Erythroblast (primary cell): ENCODE results near the gene KRABD2.
"Not testable (repeated sequence)": the region's sequence is repeated elsewhere in the genome, so short reads cannot be mapped to it uniquely, and the experiment has no call there.

Source experiments
- DNase-seq, 2 experiments: peaks; one replicate each; lab custom pipeline; 2025; lab: John Stamatoyannopoulos, UW
- GATA1 ChIP-seq: IDR thresholded peaks from 2 replicates; pipeline ENCODE4 v1.6.1; 2011; ENCODE audit warnings: low read depth, mild to moderate bottlenecking, control low read depth, low read length, moderate library complexity
- POLR2A ChIP-seq: IDR thresholded peaks from 2 replicates; pipeline ENCODE4 v1.6.1; 2011; ENCODE audit warnings: mild to moderate bottlenecking, low read length

Gene KRABD2

DNA sequence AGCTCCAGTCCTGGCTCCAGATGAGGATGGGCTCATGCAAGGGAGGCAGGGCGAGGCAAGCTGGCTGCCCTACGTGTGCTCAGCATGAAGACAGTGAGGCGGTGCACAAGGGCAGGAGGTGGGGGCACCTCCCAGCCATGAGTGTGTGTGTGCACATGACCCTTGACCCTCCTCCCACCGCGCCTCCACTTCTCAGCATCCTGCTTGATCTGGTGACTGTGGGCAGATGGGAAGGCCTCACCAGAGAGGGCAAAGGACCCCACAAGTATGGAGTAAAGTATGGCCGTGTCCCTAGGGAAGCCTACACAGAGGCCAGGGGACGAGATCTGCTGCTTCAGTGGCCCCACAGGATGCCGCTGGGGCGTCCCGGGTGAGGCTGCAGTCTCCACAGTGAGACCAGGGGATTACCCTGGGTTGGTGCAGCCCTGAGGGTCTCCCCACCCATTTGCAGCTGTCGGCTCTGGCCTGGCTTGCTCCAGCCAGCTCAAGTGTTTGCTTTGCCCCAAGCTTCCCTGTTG lies 29.1 kb upstream of the KRABD2 start:
- TF ChIP-seq GATA1 (no peak), POLR2A (no peak)
- DNase-seq: no peak

DNA sequence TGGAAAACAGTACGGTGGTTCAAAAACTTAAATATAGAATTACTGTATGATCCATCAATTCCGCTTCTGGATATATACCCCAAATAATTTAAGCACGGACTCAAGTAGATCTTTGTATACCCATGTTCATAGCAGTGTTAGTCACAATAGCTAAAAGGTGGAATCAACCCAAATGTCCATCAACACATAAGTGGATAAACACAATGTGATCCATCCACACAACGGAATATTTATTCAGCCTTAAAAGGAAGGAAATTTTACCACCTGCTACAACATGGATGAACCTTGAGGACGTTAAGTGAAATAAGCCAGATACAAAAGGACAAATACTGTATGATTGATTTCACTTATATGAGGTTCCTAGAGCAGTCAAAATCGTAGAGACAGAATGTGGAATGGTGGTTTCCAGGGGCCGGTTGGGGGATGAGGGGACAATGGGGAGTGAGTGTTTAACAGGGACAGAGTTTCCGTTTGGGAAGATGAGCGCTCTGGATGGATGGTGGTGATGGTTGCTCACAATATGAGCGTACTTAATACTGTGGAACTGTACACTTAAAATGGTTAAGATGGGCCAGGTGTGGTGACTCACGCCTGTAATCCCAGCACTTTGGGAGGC lies 26.5 kb upstream of the KRABD2 start:
- DNase-seq: no peak
- TF ChIP-seq POLR2A: no peak
- no peak for TF ChIP-seq GATA1

DNA sequence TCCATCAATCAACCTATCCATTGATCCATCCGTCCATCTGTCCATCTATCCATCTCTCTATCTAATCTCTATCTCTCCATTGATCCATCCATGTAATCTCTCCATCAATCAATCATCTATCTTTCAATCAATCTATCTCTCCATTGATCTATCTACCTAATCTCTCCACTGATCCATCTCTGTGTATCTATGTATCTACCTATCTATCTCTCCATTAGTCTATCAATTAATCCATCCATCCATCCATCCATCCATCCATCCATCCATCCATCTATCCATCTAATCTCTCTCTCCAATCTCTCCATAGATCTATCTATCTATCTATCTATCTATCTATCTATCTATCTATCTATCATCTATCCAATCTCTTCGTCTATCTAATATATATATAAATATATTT lies 24.6 kb upstream of the KRABD2 start:
- no peak for DNase-seq
- TF ChIP-seq POLR2A: no peak
- TF ChIP-seq GATA1: no peak

DNA sequence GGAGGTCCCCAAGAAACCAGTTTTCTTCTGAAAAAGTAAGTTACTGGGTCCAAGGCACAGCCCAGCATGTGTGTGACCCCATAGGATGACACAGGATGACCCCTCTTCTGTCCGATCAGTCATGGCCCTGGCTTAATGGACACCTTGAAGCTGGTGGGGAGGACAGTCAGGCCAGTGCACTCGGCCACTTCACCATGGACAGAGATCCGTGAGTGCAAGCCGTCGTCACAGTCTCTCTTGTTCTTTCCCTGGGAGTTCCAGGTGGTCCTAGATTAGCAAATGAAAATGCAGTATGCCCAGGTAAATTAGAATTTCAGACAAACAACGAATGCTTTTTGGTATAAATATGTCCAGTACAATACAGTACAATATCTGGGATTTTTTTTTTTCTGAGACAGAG lies 22.5 kb upstream of the KRABD2 start:
- DNase-seq: no peak
- TF ChIP-seq GATA1: no peak
- TF ChIP-seq POLR2A: no peak

DNA sequence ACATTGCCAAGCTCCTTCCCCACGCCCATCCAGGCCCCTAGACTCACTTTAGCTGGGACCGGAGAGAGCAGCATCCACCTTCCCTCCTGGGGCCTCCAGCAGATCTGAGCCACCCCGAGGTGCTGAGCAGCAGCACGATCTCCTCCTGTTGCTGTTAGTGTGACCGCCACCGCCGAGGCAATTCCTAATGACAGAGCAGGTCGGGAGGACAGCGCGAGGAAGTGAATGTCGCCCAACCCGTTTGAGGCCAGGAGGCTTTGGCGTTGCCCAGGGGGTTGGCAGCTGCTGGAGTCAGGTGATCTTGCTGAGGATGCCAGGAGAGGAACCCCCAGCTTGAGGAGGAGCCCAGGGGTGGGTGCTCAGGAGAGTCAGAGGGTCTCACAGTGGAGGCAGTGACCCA lies 21.1 kb upstream of the KRABD2 start, which contains the start of gene RNF222:
Gene RNF222 (minus strand): TSS at position 192 of the 400 bp plus-strand sequence. CDS start 4,366 bp downstream, outside the sequence.
- DNase-seq: no peak
- TF ChIP-seq GATA1: no peak
- TF ChIP-seq POLR2A: no peak

DNA sequence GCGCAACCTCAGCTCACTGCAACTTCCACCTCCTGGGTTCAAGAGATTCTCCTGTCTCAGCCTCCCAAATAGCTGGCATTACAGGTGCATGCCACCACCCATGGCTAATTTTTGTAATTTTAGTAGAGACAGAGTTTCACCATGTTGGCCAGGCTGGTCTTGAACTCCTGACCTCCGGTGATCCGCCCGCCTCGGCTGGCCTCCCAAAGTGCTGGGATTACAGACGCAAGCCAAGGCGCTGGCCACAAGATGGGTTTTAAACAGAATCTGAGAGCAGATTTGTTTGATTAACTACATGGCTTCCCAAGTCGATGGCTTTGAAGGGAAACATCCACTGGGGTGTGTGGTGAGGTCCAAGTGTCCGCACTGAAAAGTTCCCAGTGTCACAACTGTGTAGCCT lies 18.0 kb upstream of the KRABD2 start:
- DNase-seq: not testable (repeated sequence)

DNA sequence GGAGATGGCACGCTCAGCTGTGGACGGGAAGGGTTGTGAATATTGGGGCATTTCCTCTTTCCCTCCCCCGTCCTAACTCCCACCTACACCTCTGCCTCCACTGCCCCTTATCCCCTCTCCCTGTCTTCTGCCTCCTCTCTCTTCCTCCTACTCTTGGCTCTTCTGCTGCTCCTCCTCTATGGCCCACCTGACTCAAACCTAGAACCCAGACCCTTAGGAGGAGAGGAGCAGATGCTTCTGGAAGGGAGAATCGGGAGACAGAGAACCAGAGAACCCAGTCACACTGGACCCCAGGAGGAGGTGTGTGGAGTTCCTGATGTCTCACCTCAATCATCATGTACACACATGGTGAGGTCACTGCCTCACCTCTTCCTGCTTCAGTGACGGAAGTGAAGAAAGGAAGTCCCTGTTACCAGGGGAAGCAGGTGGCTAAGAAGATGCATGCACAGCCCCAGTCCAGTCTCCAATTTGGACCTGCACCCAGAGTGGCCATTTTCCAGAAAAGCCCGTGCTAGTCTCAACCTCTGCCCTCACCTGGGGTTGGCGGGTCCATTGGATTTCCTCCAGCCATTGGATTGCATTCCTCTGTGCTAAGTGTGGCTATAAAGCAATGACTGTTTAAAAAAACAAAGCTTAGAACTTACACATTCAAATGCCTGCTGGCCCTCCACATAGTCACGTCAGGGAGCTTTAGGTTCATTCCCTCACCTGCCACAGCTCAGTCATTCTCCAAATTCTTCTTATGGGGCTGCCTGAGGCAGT lies 17.1 kb upstream of the KRABD2 start:
- TF ChIP-seq GATA1 (no peak), POLR2A (no peak)
- DNase-seq: no peak

DNA sequence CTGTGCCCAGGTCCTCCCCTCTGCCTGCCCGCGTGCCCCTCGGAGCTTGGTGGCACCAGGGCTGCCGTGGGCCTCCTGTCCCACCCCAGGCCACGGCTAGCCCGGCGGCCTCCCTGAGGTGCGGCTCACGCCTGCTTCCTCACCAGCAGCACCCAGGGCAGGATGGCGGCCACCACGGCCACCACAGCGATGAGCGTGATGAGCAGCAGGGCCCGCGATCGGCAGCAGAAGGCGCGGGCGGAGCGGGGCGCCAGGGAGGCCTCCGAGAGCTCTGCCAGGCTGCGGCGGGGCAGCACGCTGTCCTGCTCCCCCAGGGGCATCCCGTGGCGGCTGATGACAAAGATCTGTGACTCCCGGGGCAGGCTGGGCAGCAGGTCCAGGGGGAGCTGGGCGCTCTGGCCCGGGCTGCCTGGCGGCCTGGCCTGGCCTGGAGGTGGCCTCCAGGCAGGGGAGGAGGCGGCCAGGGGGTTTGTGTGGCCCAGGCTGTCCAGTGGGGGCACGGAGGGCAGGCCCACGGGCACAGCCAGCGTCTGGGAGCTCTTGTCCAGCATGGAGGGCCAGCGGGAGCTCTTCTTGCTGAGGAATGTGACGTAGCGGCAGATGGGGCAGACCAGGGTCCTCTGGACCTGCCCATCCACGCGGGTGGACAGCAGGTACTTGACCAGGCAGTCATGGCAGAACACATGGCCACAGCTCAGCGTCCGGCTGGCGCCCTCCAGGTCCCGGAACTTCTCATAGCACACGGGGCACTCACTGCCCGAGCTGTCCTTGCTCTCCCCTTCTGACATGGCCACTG lies 16.4 kb upstream of the KRABD2 start:
- no peak for DNase-seq
- TF ChIP-seq POLR2A: no peak
- no peak for TF ChIP-seq GATA1

DNA sequence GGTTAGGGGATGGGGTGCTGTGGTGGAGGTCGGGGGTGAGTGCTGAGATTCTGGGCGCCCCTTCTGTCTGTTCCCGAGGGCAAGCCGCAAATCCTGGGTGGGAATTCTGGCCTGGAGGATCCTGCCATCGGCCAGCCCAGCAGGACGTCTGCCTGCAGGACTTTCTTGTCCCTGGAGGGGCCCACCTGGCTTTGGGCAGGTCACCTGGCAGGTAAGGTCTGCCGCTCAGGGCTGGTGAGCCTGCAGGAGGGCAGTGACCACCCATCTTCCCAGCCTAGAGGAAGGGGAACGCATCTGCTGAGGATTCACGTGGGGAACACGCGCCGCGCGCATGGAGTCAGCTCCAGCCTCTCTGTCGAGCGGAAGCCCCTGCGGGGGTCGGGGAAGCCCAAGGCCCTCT lies 15.8 kb upstream of the KRABD2 start:
- DNase-seq: no peak
- TF ChIP-seq POLR2A: no peak
- TF ChIP-seq GATA1: no peak

DNA sequence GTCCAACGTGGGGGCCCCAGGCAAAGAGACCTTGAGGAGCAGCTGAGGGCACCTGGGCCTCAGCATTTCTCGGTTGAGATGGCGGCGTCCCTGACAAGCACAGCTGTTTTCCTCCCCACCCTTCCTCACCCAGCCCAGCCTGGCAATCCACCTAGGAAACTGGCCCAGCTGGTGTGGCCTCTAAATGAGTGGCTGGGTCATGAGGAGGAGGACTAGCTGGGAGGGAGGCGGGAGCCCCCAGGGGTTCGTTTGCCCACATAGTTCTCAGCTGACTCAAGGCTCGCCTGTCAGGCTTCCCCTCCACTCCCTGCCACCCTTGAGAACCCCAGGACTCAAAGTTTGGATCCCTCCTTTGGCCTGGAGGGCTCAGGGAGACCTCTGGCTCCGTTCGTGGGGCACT lies 15.2 kb upstream of the KRABD2 start:
- no peak for DNase-seq

DNA sequence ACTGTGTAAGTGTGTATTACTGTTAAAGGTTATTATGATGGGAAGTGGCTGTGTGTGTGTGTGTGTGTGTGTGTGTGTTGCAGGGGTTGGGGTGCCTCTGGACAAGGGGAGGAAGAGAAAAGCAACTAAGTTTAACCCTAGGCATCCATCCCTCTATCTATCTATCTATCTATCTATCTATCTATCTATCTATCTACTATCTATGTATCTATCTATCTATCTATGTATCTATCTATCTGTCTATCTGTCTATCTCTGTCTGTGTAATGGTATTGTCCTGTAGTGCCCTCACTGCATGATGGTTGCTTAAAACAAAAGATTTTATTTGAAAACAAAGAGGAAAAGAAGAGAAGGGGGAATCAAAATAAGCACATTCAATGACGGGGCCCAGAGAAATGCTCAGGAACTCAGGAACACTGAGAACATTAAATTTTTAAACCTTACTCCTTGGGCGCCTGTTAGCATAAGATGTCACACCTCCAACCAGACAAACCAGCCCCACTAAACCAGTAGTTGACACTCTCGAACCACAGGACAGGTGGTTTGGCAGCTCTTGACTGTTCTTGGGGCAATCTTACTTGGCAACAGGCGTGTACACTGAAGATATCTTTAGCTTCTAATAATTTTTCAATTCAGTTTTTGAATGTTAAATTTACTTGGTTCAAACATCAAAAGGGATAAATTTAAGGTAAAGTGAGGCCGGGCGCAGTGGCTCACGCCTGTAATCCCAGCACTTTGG lies 11.6 kb upstream of the KRABD2 start:
- no peak for DNase-seq
- no peak for TF ChIP-seq POLR2A
- TF ChIP-seq GATA1: no peak

More for the DNA sequence above, 15.2 kb upstream of the KRABD2 start:
- TF ChIP-seq GATA1 (no peak), POLR2A (no peak)

DNA sequence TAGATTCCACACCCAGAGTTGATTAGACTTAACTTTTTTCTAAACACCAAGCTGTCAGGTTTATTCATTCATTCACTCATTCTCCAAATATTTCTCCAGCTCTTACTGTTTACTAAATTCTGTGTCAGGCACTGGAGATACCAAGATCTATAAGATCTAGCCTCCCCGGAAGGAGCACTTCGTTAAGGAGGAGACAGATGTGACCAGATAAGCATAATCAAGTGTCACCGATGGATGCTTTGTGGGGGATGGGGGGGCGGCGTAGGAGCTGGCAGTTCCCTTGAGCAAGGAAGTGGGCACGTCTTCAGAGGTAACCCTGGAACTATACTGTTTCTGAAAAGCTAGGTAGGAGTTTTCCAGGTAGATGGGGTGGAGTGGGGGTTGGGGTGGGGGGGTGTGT lies 10.3 kb upstream of the KRABD2 start:
- peak; percentile 58 to 86 for DNase-seq
- TF ChIP-seq POLR2A (no peak), GATA1 (no peak)

DNA sequence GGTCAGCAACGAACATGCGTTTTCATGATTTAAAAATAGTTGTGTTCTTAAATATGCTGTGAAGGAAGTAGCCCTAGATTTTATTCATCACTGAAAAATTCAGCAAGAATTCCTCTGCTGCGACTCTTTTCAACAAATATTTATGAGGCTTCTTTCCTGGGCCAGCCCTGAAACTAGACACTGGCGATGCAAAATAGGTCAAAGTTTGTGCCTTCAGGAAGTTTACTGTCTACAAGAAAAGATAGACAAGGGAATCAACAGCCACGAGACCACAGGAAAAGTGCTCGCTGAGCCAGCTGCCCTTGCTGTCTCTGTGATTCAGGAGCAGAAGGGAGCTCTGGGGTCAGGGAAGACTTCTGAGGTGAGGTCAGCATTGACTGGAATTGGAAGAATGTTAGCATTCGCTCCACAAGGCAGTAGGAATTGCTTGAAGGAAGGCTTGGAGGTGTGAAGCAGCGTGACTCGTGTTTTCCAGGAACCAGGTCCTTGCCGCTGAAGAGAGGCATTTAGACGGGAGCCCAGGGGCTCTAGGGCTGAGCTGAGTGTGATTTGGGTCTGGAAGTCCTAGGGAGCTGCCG lies 8.4 kb upstream of the KRABD2 start:
- TF ChIP-seq GATA1 (no peak), POLR2A (no peak)

More for the DNA sequence above, 8.4 kb upstream of the KRABD2 start:
- no peak for DNase-seq
